Fibroblast of villous mesenchyme (primary cell): ENCODE data around the gene TCP11. TPM values are rescaled to one million over a fixed set of nuclear protein-coding genes. Genes with fewer than 3 reads are reported as not detected.

ENCODE experiments used
- DNase-seq: peaks from one replicate; pipeline ENCODE4 v3.0.0-alpha.2; 2010; ENCODE audit warnings: low read depth
- H3K4me3 ChIP-seq: 2 replicates; pipeline ENCODE4 v1.5.1; 2011; ENCODE audit warnings: low read depth, mild to moderate bottlenecking, low read length
- total RNA-seq: library from RNA; depleted of rRNA; stranded (reverse); fragments of >200 nt; gene quantifications from 2 replicates; pipeline ENCODE4 v1.2.3, GENCODE V29; 2012
- TF ChIP-seq, protein P1 (sequence below): IDR thresholded peaks from 2 replicates; pipeline ENCODE4 v1.5.1; 2012; ENCODE audit warnings: low read depth, mild to moderate bottlenecking, low read length; ENCODE audit not compliant: insufficient read depth

The TCP11 gene
- total RNA-seq, 1 donor = not detected

DNA sequence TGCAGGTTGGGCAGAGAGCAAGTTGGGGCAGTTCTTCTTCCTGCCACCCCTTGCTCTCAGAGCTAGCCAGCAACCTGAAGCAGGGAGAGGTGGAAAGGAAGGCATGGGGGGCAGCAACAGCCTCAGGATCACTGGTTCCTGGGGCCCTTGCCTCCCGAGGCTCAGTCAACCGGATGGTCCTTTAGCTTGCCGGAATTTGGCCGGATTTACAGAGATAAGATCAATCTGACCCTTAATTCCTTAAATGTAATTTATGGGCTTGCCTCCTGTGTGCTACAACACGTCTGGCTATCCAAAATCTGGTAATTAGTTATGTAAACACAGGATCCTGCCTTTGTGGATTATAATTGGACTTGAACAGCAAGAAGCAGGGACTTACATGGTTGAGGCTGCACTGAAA, 19.5 kb upstream of the TCP11 start:
- TF ChIP-seq, protein P1, sequence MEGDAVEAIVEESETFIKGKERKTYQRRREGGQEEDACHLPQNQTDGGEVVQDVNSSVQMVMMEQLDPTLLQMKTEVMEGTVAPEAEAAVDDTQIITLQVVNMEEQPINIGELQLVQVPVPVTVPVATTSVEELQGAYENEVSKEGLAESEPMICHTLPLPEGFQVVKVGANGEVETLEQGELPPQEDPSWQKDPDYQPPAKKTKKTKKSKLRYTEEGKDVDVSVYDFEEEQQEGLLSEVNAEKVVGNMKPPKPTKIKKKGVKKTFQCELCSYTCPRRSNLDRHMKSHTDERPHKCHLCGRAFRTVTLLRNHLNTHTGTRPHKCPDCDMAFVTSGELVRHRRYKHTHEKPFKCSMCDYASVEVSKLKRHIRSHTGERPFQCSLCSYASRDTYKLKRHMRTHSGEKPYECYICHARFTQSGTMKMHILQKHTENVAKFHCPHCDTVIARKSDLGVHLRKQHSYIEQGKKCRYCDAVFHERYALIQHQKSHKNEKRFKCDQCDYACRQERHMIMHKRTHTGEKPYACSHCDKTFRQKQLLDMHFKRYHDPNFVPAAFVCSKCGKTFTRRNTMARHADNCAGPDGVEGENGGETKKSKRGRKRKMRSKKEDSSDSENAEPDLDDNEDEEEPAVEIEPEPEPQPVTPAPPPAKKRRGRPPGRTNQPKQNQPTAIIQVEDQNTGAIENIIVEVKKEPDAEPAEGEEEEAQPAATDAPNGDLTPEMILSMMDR = no peak
- no peak overlapping the region for H3K4me3 ChIP-seq
- DNase-seq = no peak

- DNase-seq = no peak
- TF ChIP-seq, protein P1 = no peak
- no peak overlapping the region for H3K4me3 ChIP-seq
These were observed 17.4 kb upstream of the TCP11 start for GRCh38 chr6:35158520-35158919.

GRCh38 chr6:35154947-35155346, 13.8 kb upstream of the TCP11 start:
- TF ChIP-seq, protein P1 = no peak
- no peak overlapping the region for H3K4me3 ChIP-seq
- no peak for DNase-seq

DNA sequence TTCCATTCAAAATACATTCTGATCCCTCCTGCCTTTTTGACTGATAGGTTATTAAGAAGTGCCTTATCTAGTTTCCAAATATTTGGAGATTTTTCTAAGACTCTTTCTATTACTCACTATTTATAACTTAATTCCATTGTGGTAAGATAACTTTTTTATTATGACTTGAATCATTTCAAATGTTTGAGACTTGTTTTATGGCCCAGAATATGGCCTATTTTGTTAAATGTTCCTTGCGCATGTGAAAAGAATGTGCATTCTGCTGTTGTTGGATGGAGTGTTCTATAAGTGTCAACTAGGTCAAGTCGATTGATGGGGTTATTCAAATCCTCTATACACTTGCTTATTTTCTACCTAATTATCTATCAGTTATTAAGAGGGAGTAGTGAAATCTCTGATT, 13.1 kb upstream of the TCP11 start:
- no peak for DNase-seq
- TF ChIP-seq, protein P1 = no peak

GRCh38 chr6:35152067-35152707, 11.0 kb upstream of the TCP11 start:
- DNase-seq = no peak
- TF ChIP-seq, protein P1 = no peak
- H3K4me3 ChIP-seq = no peak overlapping the region

More for the DNA sequence above, 13.1 kb upstream of the TCP11 start:
- H3K4me3 ChIP-seq = no peak overlapping the region

GRCh38 chr6:35151466-35151865, 10.3 kb upstream of the TCP11 start:
- TF ChIP-seq, protein P1 = no peak
- H3K4me3 ChIP-seq = no peak overlapping the region
- no peak for DNase-seq
